Aorta (tissue), 5 donors: Measurements from ENCODE around the gene RGMA. TPM values are rescaled to one million over a fixed set of nuclear protein-coding genes. Genes with fewer than 3 reads are reported as not detected.

ENCODE experiments used
- ATAC-seq: fragments of 200-7000 bp; cut with Tn5 transposase; one replicate; pipeline ENCODE4 v1.9.1; 2022; ENCODE audit warnings: moderate library complexity; ENCODE audit not compliant: low FRiP score
- DNase-seq, 2 donors: peaks; one replicate each; pipeline ENCODE4 v3.0.0-alpha.2; 2020
- H3K27ac ChIP-seq, 2 donors: one replicate each; pipeline ENCODE4 v1.5.1; 2013; ENCODE audit warnings: low read length in 2 of 2, mild to moderate bottlenecking in 2 of 2, moderate library complexity in 2 of 2, control low read depth in 1 of 2, inconsistent platforms in 1 of 2, low read depth in 1 of 2
- H3K27me3 ChIP-seq, 2 donors: one replicate each; pipeline ENCODE4 v1.6.1; 2013; ENCODE audit warnings: control low read depth in 1 of 2, low read length in 1 of 2, mild to moderate bottlenecking in 1 of 2, moderate library complexity in 1 of 2; ENCODE audit not compliant: insufficient read depth in 2 of 2, control insufficient read depth in 1 of 2
- H3K36me3 ChIP-seq, 2 donors: one replicate each; pipeline ENCODE4 v1.6.1; 2013; ENCODE audit warnings: control low read depth in 1 of 2, low read length in 1 of 2, mild to moderate bottlenecking in 1 of 2; ENCODE audit not compliant: insufficient read depth in 2 of 2, control insufficient read depth in 1 of 2
- H3K4me1 ChIP-seq, 2 donors: one replicate each; pipeline ENCODE4 v1.6.1; 2013; ENCODE audit warnings: low read length in 2 of 2, control low read depth in 1 of 2, mild to moderate bottlenecking in 1 of 2, moderate library complexity in 1 of 2; ENCODE audit not compliant: insufficient read depth in 2 of 2, control insufficient read depth in 1 of 2
- H3K4me3 ChIP-seq, 2 donors: one replicate each; pipeline ENCODE4 v1.5.1; 2013; ENCODE audit warnings: low read length in 2 of 2, control low read depth in 1 of 2, mild to moderate bottlenecking in 1 of 2
- H3K9me3 ChIP-seq: one replicate; pipeline ENCODE4 v1.6.1; 2013; ENCODE audit warnings: mild to moderate bottlenecking, low read length; ENCODE audit not compliant: control insufficient read depth
- WGBS, 2 donors: extraction: QIAGEN DNeasy Blood & Tissue Kit; methylation state at CpG; one replicate each; pipeline ENCODE4 v1.1.7; 2013; 5-methylcytosine and 5-hydroxymethylcytosine counted together
- intact Hi-C, 2 donors: fragments of 100-400 bp; cut with DNase I; formaldehyde crosslinking; loops; one replicate each; pipeline versions ENCODE4 v1.14.2 to v1.15.0; 2022
- polyA plus RNA-seq, 2 donors: library from polyadenylated mRNA; stranded (reverse); fragments of 200-250 nt; gene quantifications; one replicate each; pipeline ENCODE4 v1.2.3, GENCODE V29; 2013
- total RNA-seq, 2 donors: library from RNA; stranded (reverse); fragmentation: NEBNext Ultra II Directional; extraction: Animal tissue kit (Norgen Biotek cat#: 25700); gene quantifications; one replicate each; pipeline ENCODE4 v1.2.1, GENCODE V29; 2021
- donor health status: healthy with polysubstance abuse.
- donor health status: Bipolar disorder and iron deficiency.
- donor health status: DM: no; HTN: no; CAD: no.
- donor health status: DM: no; HTN: no; CAD: no.
- donor health status: DM: yes; HTN: yes; CAD: no.

RGMA gene
- total and polyA plus RNA-seq, 4 donors, result 4.4 to 50.3 (median 19.4) TPM

DNA sequence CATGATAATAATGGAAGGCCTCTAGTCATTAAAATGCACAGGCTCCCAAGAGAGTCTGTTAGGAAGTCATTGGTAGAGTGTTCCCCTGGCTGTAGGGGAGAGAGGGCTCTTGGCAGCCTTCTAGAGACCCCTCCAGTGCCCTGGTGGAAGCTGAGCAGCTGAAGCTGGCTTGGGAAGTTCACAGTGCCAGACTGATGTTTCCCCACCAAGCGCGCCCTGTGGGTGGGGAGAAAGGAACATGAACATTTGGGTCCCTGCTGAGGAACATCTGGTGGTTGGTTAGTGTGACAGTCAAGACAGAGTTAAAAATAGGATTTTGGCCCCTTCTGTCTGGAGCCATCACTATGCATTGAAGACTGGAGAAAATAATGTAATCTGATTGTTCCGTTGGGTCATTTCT is 37.1 kb upstream of the RGMA start:
- Histone ChIP-seq H3K27me3 (no peaks in the 10 kb centered on the region), H3K4me1 (no peaks in the 10 kb centered on the region), H3K36me3 (no peaks in the 10 kb centered on the region), H3K27ac (no peak overlapping the region), H3K9me3 (no peaks in the 10 kb centered on the region), H3K4me3 (no peak overlapping the region)
- ATAC-seq (no peak), DNase-seq (no peak)
- intact Hi-C loops, result no loop called here
- WGBS, 2 donors, result 92% methylated on average over 3 of the region's 3 CpGs

DNA sequence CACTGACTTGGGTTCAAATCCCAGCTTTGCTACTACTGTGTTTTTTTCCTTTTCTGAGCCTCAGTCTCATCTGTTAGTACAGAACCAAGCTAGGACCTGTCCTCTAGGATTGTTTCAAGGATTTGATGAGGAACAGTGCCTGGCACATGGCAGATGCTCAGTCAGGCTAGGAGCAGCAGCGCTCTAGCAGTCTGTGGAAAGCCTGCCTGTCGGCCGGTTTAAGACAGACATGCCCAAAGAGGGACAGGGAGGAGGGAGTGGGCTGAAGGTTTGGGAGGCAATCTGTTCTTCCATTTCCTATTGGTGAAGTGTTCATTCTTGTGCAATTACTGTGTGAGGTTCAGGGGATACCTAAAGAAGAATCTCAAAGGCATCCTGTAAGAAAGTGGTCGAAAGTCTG is 35.1 kb upstream of the RGMA start:
- Histone ChIP-seq H3K36me3 (no peaks in the 10 kb centered on the region), H3K4me1 (no peaks in the 10 kb centered on the region), H3K27me3 (no peaks in the 10 kb centered on the region), H3K4me3 (no peak overlapping the region), H3K9me3 (no peaks in the 10 kb centered on the region), H3K27ac (no peak overlapping the region)
- intact Hi-C loops, result no loop called here
- WGBS, 2 donors, result 92 to 94% methylated on average over 4 of the region's 4 CpGs
- no peak for ATAC-seq
- no peak for DNase-seq

DNA sequence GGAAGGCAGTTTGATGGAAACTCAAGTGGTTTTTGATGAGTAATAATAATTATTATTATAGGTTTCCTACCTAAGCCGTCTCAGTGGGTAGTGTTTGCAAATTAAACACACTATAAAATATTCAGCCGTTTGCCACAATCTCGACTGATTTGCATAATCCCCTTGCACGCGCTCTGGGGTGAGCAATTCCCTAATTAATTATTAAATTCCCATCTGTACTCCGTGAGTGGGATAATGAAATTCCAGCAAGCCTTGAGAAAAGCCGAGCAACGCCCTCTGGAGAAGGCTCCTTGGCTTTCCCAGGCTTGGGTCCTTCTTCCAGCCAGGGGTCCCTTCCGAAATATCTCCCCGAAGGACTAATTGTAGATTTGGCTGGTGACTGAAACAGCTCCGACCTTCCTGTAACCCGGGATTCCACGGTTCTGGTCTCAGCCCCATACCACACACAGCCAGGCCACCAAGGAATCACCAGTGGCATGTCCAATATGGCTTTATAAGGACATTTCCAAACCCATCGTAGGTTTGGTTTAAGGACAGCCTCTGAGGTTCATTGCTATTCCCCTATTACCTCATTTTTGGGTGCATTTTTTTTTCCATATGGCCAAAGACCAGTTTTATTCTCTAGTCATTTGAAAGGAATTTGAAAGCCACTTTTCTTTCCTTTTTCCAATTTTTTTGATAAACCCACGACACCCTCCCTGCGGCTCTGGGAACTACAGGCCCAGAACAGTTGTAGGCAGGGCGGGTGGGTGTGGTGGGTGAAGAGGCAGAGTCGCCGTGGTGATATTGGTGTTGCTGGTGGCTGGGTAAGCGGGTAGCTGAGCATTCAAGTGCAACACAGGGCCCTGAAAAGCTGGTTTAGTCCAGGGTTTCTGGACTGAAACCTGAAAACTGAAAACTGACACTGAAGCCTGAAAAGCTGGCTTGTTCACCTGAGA is 33.2 kb upstream of the RGMA start:
- Histone ChIP-seq H3K27me3 (no peaks in the 10 kb centered on the region), H3K4me3 (no peak overlapping the region), H3K4me1 (no peaks in the 10 kb centered on the region), H3K36me3 (no peaks in the 10 kb centered on the region), H3K9me3 (no peaks in the 10 kb centered on the region), H3K27ac (no peak overlapping the region)
- 87 to 88% methylated on average over 20 of the region's 20 CpGs for WGBS, 2 donors
- intact Hi-C loops, result no loop called here
- peak; percentile 33 for ATAC-seq
- DNase-seq, result no peak

DNA sequence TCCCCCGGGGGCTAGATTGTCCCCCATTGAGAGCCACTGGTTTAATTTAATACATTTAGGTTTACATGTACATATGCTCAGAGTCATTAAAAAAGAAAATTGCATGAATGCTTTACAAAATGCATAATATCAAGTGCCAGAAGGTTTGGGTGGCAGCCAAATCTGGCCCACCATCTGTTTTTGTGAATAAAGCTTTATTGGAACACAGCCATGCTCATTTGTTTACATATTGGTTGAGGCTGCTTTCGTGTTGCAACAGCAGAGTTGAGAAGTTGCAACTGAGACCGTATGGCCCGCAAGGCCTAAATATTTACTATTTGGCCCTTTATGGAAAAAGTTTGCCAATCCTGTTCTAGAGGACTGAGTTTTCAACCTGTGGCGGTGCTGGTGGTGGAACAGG is 32.1 kb upstream of the RGMA start:
- Histone ChIP-seq H3K27me3 (no peaks in the 10 kb centered on the region), H3K27ac (no peak overlapping the region), H3K4me1 (no peaks in the 10 kb centered on the region), H3K4me3 (no peak overlapping the region), H3K9me3 (no peaks in the 10 kb centered on the region), H3K36me3 (no peaks in the 10 kb centered on the region)
- 96% methylated on average over 5 of the region's 5 CpGs for whole genome bisulfite sequencing, 2 donors
- intact Hi-C loops, result no loop called here
- DNase-seq, result no peak
- no peak for ATAC-seq

DNA sequence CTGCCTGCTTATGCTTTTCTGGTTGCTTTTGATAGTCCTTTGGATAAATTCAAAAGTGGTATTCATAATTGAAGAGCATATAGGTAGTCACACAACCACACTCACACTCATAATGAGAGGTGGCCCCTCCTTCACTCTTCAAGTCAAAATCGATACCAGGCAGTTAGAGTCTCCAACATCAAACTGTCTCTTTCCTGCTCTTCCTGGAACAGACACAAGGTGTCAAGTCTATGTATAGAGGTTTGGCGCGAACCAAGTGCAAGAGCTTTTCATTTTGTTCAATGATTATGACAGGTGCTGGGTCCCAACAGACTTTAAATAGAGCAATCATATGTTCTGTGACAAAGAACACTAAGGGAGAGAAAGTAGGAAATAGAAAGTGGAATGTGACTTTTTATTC is 29.9 kb upstream of the RGMA start:
- no peak overlapping the region for H3K4me3 ChIP-seq
- H3K4me1 ChIP-seq, result no peaks in the 10 kb centered on the region
- ATAC-seq (no peak), DNase-seq (no peak)
- no peaks in the 10 kb centered on the region for H3K27me3 ChIP-seq
- no peaks in the 10 kb centered on the region for H3K36me3 ChIP-seq
- intact Hi-C loops, result no loop called here
- no peak overlapping the region for H3K27ac ChIP-seq
- WGBS, 2 donors, result 93 to 95% methylated on average over 3 of the region's 3 CpGs
- H3K9me3 ChIP-seq, result no peaks in the 10 kb centered on the region

DNA sequence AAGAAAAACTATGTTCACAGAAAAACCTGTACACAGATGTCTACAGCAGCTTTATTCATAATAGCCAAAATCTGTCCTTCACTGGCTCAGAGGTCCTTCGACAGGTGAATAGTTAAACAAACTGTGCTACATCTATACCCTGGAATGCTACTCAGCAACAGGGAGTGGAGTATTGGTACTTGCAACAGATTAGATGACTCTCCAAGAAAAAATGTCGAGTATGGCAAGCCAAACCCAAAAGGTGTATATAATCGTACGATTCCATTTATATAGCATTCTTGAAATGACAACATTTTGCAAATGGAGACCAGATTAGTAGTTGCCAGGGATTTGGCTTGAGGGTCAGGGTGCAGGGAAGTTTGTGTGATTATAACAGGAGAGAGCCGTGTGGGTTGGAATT is 22.4 kb upstream of the RGMA start:
- Histone ChIP-seq H3K4me3 (no peak overlapping the region), H3K4me1 (no peaks in the 10 kb centered on the region), H3K27ac (no peak overlapping the region), H3K27me3 (no peaks in the 10 kb centered on the region), H3K36me3 (no peaks in the 10 kb centered on the region), H3K9me3 (no peaks in the 10 kb centered on the region)
- ATAC-seq, result no peak
- DNase-seq, result no peak
- WGBS, 2 donors, result 79 to 87% methylated on average over 5 of the region's 5 CpGs
- intact Hi-C loops, result no loop called here

DNA sequence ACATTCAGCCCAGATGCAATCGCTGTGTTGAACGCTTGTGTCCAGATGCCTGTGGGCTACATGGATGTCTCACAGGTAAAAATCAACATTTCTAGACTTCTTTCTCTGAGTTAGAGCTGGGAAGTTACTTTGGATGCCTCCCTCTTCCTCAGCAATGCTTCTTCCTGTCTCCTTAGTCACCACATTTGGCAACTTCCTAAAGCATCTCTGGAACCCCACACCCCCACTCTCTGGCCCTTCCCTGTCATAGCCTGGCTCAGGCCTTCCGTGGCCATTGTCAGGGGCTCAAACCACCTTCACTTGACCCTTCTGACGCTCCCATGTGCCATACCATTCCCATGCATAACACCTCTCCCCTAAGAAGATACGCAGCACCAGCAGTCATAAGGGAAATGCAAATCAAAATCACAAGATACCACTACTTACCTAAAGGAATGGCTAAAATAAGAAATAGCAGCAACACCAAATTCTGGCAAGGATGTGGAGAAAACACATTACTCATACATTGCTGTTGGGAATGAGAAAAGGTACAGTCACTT is 21.6 kb upstream of the RGMA start:
- no peaks in the 10 kb centered on the region for H3K9me3 ChIP-seq
- intact Hi-C loops, result no loop called here
- H3K4me3 ChIP-seq, result no peak overlapping the region
- DNase-seq, result no peak
- ATAC-seq, result no peak
- no peak overlapping the region for H3K27ac ChIP-seq
- 89 to 92% methylated on average over 5 of the region's 5 CpGs for WGBS, 2 donors
- no peaks in the 10 kb centered on the region for H3K27me3 ChIP-seq
- H3K4me1 ChIP-seq, result no peaks in the 10 kb centered on the region
- no peaks in the 10 kb centered on the region for H3K36me3 ChIP-seq

DNA sequence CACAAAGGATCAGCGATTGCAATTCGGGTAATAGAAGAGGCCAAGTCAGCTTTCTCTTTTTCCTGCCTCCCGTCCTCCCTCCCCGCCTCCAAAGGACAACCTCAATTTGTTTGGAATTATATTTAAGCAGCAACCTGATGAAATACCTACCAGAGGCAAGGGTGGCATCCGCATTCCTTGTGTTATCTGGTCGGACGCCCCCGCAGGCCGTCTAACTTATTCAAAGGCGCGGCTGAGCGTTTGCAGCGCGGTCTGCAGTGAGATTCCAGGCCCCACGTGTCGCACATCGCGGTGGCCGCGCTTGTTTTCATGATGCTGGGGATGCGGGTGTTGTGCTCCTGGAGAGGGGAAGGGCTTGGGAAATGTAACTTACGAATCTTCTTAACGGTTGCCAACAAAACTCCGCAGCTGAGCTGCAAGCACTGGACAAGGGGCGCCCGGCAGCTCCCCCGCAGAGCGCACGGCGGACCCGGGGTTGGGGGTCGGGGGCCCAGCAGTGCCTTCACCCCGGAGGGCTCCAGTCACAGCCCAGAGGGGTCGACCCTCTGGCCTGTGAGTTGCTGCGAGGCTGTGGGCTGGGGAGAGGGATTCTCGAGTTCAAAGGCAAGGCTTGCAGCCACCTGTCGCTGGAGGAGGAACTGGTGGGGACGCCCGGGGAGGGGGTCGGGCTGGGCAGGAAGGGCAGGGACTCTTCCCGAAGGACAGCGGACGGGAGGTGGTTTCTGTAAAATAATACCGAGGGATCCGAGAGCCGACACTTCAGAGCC is 20.5 kb upstream of the RGMA start:
- no peak for DNase-seq
- Histone ChIP-seq H3K4me3 (no peak overlapping the region), H3K9me3 (no peaks in the 10 kb centered on the region), H3K4me1 (no peaks in the 10 kb centered on the region), H3K36me3 (no peaks in the 10 kb centered on the region), H3K27me3 (no peaks in the 10 kb centered on the region), H3K27ac (no peak overlapping the region)
- WGBS, 2 donors, result 38 to 39% methylated on average over 46 of the region's 46 CpGs
- intact Hi-C loops, result no loop called here
- no peak for ATAC-seq
